Left ventricle myocardium inferior (tissue), 1 donor: ENCODE measurements around the gene KIRREL1. TPM values are rescaled to one million over a fixed set of nuclear protein-coding genes. Genes with fewer than 3 reads are reported as not detected.
"Not testable (repeated sequence)": the region's sequence is repeated elsewhere in the genome, so short reads cannot be mapped to it uniquely, and the experiment has no call there.

Source experiments
- DNase-seq: peaks from one replicate; pipeline ENCODE4 v3.0.0-alpha.2; 2020
- H3K27ac ChIP-seq: fragments of 200-600 bp; replicated peaks from 2 replicates; pipeline ENCODE4 v1.8.0; 2021
- H3K27me3 ChIP-seq: fragments of 200-600 bp; 2 replicates; pipeline ENCODE4 v1.8.0; 2021; ENCODE audit warnings: low read depth
- H3K36me3 ChIP-seq: fragments of 200-600 bp; 2 replicates; pipeline ENCODE4 v1.8.0; 2021
- H3K4me1 ChIP-seq: fragments of 200-600 bp; 2 replicates; pipeline ENCODE4 v1.8.0; 2021
- H3K4me3 ChIP-seq: fragments of 200-600 bp; 2 replicates; pipeline ENCODE4 v1.8.0; 2021; ENCODE audit warnings: mild to moderate bottlenecking, moderate library complexity
- H3K9me3 ChIP-seq: fragments of 200-600 bp; replicated peaks from 2 replicates; pipeline ENCODE4 v1.8.0; 2021
- intact Hi-C: fragments of 100-400 bp; cut with micrococcal nuclease; formaldehyde crosslinking; loops from one replicate; pipeline ENCODE4 v1.11.0; 2022
- total RNA-seq: library from RNA; stranded (reverse); fragmentation: NEBNext Ultra II Directional; extraction: Animal tissue kit (Norgen Biotek cat#: 25700); gene quantifications from one replicate; pipeline ENCODE4 v1.2.1, GENCODE V29; 2021
- TF ChIP-seq, protein P1 (sequence below): fragments of 200-600 bp; IDR thresholded peaks from 2 replicates; pipeline ENCODE4 v1.8.0; 2021; ENCODE audit warnings: antibody characterized with exemption, mild to moderate bottlenecking, borderline replicate concordance
- donor health status: DM: no; HTN: yes; CAD: no; lungs with severe emphysema.

KIRREL1 gene
- total RNA-seq, 1 donor from 2014 or later = 7.3 TPM

DNA sequence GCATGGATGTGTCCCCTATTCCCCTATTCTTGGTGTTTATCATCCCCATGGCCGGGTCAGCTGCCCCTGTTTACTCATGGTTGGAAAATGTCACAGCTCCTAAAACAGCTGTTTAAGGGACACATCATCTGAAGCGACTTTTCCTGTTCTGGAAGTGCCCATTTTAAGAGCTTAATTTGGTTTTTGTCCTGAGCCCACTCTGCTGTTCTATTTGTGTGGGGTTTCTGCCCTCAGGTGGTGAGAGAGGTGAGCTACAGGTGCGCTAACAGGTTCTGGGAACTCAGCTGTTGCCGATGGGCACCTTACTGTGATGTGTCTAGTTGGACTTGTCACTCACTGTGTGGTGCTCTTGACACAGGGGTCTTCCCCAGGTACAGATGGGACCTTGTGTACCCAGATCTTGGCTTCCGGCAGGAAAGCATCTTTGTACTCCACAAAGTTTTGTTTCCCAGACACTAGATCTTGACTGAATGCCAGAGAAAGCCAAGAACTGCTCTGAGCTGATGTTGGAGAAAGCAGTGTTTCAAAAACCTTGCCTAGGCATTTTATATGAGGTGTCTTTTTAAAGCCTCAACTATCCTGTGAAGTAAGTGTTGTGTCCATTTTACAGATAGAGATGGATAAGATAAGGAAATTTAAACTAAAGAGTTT lies 128.3 kb downstream of the KIRREL1 start:
- Histone ChIP-seq H3K27me3 (peaks cover 60% of the 10 kb centered on the region), H3K9me3 (no peaks in the 10 kb centered on the region), H3K36me3 (no peaks in the 10 kb centered on the region), H3K4me3 (no peak overlapping the region), H3K4me1 (peaks cover 8% of the 10 kb centered on the region), H3K27ac (no peak overlapping the region)
- no peak for DNase-seq
- TF ChIP-seq, protein P1, sequence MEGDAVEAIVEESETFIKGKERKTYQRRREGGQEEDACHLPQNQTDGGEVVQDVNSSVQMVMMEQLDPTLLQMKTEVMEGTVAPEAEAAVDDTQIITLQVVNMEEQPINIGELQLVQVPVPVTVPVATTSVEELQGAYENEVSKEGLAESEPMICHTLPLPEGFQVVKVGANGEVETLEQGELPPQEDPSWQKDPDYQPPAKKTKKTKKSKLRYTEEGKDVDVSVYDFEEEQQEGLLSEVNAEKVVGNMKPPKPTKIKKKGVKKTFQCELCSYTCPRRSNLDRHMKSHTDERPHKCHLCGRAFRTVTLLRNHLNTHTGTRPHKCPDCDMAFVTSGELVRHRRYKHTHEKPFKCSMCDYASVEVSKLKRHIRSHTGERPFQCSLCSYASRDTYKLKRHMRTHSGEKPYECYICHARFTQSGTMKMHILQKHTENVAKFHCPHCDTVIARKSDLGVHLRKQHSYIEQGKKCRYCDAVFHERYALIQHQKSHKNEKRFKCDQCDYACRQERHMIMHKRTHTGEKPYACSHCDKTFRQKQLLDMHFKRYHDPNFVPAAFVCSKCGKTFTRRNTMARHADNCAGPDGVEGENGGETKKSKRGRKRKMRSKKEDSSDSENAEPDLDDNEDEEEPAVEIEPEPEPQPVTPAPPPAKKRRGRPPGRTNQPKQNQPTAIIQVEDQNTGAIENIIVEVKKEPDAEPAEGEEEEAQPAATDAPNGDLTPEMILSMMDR = peak; percentile 53
- intact Hi-C loops = no loop called here

DNA sequence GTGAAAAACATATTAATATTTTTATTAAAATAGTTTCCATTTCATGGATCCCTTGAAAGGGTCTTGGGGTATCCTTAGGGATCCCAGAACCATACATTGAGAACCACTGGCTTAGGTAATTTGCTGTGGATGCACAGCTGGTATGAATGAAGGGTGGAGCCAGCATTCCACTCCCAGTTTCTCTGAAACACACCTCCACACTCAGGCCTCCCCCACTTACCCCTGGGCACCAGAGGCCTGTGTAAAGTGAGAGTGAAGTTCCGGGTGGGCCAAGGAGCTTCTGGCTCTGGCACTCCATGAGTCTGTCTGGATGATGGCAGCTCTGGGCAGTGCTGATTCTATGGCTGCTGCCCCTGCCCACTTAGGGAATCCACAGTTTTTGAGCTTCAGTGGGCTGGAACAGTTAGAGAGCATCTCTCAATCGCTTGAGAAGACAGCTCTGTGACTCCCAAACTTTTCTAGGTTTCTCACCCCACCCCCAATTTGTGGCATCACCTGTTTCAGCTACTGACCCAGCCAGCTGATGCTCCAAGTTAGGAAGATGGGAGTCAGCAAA lies 129.5 kb downstream of the KIRREL1 start:
- Histone ChIP-seq H3K36me3 (no peaks in the 10 kb centered on the region), H3K27me3 (peaks cover 48% of the 10 kb centered on the region), H3K4me3 (no peak overlapping the region), H3K4me1 (peaks cover 5% of the 10 kb centered on the region), H3K27ac (no peak overlapping the region), H3K9me3 (no peaks in the 10 kb centered on the region)
- DNase-seq = no peak
- intact Hi-C loops = no loop called here
- TF ChIP-seq, protein P1 = no peak

DNA sequence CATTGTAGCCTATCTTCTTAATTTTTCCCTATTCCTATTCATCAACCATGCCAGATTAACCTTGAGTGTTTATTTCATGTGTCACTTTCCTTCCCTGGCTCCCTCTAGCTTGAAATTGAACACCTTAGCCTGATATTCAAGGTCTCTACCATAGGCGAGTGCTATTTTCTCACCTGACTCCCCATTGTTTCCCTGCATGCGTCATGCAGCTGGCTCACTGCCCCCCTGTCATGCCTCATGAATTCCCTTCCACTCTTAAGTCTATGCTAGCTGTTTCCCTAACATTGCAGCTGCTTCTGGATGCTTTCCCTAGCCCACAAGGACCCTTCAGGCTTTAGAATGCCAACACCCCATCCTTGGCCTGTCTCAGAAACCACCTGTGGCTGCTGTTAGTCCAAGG lies 130.6 kb downstream of the KIRREL1 start:
- TF ChIP-seq, protein P1 = no peak
- Histone ChIP-seq H3K9me3 (no peaks in the 10 kb centered on the region), H3K36me3 (no peaks in the 10 kb centered on the region), H3K4me1 (no peaks in the 10 kb centered on the region), H3K27me3 (peaks cover 38% of the 10 kb centered on the region), H3K27ac (no peak overlapping the region), H3K4me3 (no peak overlapping the region)
- no peak for DNase-seq
- intact Hi-C loops = no loop called here

DNA sequence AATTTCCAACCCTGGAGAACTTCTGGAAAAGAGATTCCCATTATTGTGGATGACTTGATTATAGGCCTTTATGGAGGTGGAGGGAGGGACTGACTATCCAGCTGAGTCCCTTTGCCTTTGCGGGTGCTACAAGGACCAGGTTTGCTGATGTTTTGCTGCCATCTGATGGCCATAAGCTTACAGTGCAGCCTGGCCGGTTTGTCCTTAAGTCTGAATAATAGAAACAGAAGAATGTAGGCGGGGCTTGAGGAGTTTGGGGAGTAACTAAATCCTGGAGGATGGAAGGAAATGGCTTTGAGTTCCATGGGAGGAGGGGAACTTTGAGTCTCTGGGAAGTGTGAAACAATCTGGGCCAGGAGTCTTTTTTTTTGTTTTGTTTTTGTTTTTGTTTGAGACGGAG lies 131.6 kb downstream of the KIRREL1 start:
- peak overlapping the region; percentile 9 for H3K4me3 ChIP-seq

DNA sequence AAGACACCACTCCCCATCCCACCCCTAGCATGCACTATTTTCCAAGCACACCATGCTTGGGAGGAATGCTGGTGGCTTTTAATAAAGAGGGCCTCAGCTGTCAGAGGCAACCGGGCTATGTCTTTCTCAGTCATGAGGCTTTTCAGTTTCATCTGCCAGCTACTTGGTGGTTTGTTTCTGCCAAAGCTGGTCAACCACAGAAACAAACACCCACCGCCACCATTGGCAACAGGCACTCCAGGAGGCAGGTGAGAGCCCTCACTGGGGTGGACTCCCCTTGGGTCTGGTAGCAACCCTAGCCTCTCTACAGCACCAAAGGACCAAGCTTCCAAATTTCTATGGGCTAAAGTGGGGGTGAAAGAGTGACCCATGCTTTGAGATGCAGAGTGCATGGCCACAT lies 133.0 kb downstream of the KIRREL1 start:
- H3K4me3 ChIP-seq = no peak overlapping the region
- H3K9me3 ChIP-seq = no peaks in the 10 kb centered on the region
- H3K4me1 ChIP-seq = no peaks in the 10 kb centered on the region
- no peaks in the 10 kb centered on the region for H3K36me3 ChIP-seq
- no peak overlapping the region for H3K27ac ChIP-seq
- peaks cover 17% of the 10 kb centered on the region for H3K27me3 ChIP-seq
- DNase-seq = no peak
- TF ChIP-seq, protein P1 = no peak
- intact Hi-C loops = no loop called here

More for the DNA sequence above, 131.6 kb downstream of the KIRREL1 start:
- TF ChIP-seq, protein P1 = peak; percentile 94
- no peaks in the 10 kb centered on the region for H3K36me3 ChIP-seq
- H3K9me3 ChIP-seq = no peaks in the 10 kb centered on the region
- no peak overlapping the region for H3K27ac ChIP-seq
- peaks cover 30% of the 10 kb centered on the region for H3K27me3 ChIP-seq
- intact Hi-C loops = no loop called here
- peak; percentile 81 for DNase-seq
- no peaks in the 10 kb centered on the region for H3K4me1 ChIP-seq

DNA sequence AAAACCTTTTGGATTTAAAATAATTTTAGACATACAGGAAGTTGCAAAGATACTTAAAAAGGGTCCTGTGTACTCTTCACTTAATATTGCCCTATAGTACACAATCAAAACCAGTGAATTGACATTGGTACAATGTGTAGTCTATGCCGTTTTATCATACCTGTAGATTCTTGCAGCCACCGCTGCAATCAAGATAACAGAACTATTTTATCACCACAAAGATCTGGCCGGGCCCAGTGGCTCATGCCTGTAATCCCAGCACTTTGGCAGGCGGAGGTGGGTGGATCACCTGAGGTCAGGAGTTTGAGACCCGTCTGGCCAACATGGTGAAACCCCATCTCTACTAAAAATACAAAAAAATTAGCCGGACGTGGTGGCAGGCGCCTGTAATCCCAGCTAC lies 135.1 kb downstream of the KIRREL1 start:
- H3K4me1 ChIP-seq, H3K9me3 ChIP-seq, H3K4me3 ChIP-seq, H3K27me3 ChIP-seq, H3K27ac ChIP-seq, DNase-seq, intact Hi-C loops, H3K36me3 ChIP-seq: not testable (repeated sequence)
